Measurements from ENCODE around the gene TAGLN3.

The TAGLN3 gene

DNA sequence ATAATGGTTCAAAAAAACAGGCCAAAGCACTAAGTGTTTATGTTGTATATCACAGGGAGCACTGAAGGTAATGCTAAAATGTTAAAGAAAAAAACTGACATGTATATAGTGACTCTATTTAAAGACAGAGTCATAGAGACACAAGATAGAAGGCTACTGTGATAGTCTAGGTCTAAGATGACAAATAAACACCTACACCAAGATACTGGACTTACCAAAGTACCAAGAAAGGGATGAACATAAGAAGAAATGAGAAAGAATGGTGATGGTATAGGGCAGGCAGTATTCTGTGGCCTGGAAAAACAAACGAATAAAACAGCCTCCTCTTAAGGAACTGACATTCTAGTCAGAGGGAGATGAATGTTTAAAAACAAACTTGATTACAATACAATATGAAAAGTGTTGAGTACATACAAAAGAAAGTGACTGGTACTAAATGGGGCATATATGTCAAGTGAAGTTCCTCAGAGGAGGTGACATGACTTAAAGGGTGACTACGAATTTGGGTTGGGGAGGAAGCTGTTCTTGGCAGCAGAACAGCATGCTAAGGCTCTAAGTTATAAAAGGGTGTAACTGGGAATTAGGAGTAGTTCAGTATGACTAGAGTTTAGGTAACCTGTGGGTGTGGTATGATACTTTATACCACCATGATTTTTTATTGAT lies 14.0 kb upstream of the TAGLN3 start:
- TF ChIP-seq, protein P1, sequence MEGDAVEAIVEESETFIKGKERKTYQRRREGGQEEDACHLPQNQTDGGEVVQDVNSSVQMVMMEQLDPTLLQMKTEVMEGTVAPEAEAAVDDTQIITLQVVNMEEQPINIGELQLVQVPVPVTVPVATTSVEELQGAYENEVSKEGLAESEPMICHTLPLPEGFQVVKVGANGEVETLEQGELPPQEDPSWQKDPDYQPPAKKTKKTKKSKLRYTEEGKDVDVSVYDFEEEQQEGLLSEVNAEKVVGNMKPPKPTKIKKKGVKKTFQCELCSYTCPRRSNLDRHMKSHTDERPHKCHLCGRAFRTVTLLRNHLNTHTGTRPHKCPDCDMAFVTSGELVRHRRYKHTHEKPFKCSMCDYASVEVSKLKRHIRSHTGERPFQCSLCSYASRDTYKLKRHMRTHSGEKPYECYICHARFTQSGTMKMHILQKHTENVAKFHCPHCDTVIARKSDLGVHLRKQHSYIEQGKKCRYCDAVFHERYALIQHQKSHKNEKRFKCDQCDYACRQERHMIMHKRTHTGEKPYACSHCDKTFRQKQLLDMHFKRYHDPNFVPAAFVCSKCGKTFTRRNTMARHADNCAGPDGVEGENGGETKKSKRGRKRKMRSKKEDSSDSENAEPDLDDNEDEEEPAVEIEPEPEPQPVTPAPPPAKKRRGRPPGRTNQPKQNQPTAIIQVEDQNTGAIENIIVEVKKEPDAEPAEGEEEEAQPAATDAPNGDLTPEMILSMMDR (IDR thresholded peaks at IDR 0.05; ENCODE audit: borderline replicate concordance, control extremely low read depth, extremely low read depth, insufficient read depth, missing control alignments) = no peak
- in situ Hi-C loops (cut with MboI; ENCODE audit: low sequenced_read_pairs, unreplicated experiment) = no loop called here
- no peak for DNase-seq (ENCODE audit: low spot score)

DNA sequence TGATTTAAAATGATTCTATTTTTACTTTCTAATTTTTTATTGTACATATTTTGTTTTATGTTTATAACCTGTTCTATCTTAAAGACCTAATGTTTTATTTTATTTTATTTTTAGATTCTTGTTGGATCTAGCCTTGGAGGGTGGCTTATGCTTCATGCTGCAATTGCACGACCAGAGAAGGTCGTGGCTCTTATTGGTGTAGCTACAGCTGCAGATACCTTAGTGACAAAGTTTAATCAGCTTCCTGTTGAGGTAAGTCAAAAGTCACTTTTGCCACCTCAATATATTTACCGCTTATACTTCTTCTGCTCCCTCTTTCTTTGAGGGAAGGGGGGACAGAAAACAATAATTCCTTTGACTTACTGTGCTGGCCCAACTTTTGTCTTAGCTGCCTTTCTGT lies 11.9 kb upstream of the TAGLN3 start:
- TF ChIP-seq, protein P1 (IDR thresholded peaks at IDR 0.05; ENCODE audit: borderline replicate concordance, control extremely low read depth, extremely low read depth, insufficient read depth, missing control alignments) = no peak
- no peak for DNase-seq (ENCODE audit: low spot score)
- in situ Hi-C loops (cut with MboI; ENCODE audit: low sequenced_read_pairs, unreplicated experiment) = no loop called here

DNA sequence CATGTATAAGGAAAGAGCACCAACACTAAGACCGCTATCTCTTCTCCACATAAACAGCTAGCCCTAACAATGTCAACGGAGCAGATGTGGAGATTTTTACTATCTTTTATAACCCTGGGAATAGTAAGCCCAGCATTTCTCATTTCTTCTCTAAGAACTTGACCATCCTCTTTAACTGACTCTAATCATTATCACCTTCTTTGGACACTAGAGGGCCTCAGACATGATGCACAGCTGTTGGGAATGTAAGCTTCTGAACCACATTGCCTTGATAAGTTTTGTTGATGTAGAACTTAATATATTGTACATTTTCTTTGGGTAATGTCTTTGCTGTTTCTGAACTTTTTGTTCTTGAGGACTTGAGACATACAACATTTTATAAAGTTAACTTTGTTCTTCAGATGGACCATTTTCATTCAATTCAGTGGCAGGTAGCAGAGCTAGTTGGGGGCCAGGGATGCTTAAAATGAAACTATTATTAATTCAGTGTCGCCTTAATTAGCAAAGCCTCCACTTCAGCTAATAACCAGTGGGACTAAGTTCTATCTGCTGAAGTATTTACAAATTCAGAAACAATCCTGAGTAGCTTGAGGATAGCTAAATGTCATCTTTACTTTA lies 9.6 kb upstream of the TAGLN3 start:
- peak; percentile 49 for DNase-seq (ENCODE audit: low spot score)
- in situ Hi-C loops (cut with MboI; ENCODE audit: low sequenced_read_pairs, unreplicated experiment) = no loop called here
- TF ChIP-seq, protein P1 (IDR thresholded peaks at IDR 0.05; ENCODE audit: borderline replicate concordance, control extremely low read depth, extremely low read depth, insufficient read depth, missing control alignments) = peak; percentile 71

DNA sequence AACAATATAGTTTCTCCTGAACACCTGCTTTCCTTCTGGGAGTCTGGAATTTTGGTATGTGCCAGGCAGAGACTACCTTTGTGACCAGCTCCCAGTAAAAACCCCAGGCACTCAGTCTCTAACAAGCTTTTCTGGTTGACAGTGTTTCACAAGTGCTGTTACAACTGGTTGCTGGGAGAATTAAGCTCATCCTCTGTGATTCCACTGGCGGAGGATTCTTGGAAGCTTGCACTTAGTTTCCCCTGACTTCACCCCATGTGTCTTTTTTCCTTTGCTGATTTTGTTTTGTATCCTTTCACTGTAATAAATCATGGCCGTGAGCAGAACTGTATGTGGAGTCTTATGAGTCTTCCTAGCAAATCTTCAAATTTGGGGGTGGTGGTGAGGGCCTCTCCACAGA lies 5.7 kb upstream of the TAGLN3 start:
- no peak for DNase-seq (ENCODE audit: low spot score)

DNA sequence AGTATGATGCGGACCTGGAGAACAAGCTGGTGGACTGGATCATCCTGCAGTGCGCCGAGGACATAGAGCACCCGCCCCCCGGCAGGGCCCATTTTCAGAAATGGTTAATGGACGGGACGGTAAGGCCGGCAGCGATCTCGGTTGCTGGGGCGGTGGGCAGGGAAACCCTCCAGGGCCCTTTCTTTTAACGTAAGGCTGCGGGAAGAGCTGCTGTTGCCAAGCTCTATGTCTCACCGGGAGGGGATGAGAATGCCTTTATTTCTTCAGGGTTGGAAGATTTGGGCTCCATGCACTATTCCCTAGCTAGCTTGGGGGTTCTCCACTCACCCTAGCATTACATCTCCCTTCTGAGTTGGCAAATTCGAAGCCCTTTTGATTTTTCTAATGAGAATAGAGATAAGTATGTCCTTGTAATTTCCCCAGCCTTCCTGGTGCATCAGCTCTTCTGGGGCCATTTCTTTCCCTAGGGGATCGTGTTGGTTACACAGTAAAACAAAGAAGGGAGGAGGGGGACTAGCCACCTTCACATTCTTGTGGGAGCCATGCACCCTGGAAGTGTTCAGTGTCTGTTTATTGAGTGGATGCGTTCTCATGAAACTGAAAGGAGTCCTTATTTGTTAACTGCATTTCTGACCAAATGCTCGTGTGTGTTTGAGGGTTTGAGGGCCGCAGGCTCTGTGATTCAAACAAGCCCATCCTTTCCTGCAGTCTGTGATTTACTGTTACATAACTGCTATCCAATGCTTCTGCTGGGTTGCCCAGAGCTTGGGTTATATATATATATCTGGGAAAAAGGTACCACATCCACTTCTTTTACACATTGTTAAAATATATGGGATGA lies 982 bp downstream of the TAGLN3 start:
- in situ Hi-C loops (cut with MboI; ENCODE audit: low sequenced_read_pairs, unreplicated experiment) = no loop called here
- TF ChIP-seq, protein P1 (IDR thresholded peaks at IDR 0.05; ENCODE audit: borderline replicate concordance, control extremely low read depth, extremely low read depth, insufficient read depth, missing control alignments) = no peak
- DNase-seq (ENCODE audit: low spot score) = no peak

More for the DNA sequence above, 5.7 kb upstream of the TAGLN3 start:
- TF ChIP-seq, protein P1 (IDR thresholded peaks at IDR 0.05; ENCODE audit: borderline replicate concordance, control extremely low read depth, extremely low read depth, insufficient read depth, missing control alignments) = no peak
- in situ Hi-C loops (cut with MboI; ENCODE audit: low sequenced_read_pairs, unreplicated experiment) = no loop called here

DNA sequence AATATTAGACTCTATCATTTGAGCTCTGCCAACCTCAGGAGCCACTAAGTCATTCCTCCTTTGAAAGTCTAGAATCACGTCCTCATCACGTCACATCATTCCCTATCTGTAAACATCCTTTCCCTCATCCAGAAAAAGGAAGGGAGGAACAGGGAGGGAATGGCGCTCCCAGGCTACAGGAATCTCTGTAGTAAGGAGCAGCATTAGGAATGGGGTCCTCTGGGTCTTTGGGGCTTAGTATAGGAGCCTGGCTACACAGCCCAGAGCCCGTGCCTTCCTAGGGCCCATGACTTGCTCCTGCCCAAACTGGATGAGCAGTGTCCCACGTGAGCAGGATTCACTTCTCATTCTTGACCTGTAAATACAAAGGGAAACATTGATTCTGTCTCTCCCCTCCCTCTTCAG lies 1.6 kb downstream of the TAGLN3 start:
- TF ChIP-seq, protein P1 (IDR thresholded peaks at IDR 0.05; ENCODE audit: borderline replicate concordance, control extremely low read depth, extremely low read depth, insufficient read depth, missing control alignments) = no peak
- no peak for DNase-seq (ENCODE audit: low spot score)
- in situ Hi-C loops (cut with MboI; ENCODE audit: low sequenced_read_pairs, unreplicated experiment) = no loop called here

Measured in GM13976 (cell line).